ENCODE results near the gene TNIK. TPM values are rescaled to one million over a fixed set of nuclear protein-coding genes. Genes with fewer than 3 reads are reported as not detected.

Gene TNIK
- total RNA-seq, 1 donor from 2014 or later: 33.9 TPM

GRCh38 chr3:171364500-171364899 is 95.7 kb downstream of the TNIK start:
- no peak for DNase-seq (ENCODE audit: low spot score)

DNA sequence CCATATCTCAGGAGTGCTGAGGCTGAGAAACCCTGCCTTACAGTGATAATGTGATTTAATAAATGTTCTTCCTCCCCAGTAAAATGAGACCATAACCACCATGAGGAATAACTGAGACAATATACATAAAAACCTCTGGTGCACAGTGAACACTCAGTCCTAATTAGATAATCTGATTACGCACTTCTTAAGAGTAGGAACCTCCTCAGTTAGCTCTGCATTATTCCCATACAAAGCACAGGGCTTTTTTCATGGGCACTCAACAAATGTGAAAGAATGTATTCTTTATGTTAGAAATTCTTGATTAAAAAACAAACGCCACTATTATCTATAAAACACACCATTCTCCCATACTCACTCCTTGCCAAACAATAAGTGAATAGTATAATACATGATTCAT is 97.0 kb downstream of the TNIK start:
- DNase-seq (ENCODE audit: low spot score): no peak

DNA sequence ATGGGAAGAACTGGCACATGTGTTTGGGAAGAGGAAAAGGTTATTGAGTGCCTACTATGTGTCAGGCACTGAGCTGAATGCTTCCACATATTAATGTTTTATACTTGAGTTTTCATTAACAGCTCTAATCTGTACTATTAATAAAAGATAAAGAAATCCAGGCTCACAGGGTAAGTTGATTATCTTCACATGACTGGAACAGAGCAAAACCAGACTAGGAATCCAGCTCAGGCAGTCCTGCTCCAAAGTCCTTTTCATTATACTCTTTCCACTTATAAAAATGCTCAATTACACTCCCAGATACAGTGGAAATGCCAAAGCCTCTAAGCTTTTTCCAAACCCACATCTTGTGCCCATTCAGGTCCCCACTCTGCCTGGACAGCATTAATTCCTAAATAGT is 97.6 kb downstream of the TNIK start:
- DNase-seq (ENCODE audit: low spot score): no peak

DNA sequence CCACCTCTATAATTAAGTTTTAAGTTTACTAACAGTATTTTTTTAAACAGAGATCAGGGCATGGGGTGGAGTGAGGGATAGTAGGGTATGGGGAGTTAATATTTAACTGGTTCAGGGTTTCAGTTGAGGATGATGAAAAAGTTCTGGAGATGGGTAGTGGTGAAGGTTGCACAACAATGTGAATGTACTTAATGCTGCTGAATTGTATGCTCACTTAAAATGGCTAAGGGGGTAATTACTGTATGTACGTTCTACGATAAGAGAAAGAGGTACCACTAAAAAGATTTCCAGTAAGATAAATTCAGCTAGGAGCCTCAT is 101.4 kb downstream of the TNIK start:
- DNase-seq (ENCODE audit: low spot score): no peak

GRCh38 chr3:171358181-171358880 is 101.9 kb downstream of the TNIK start:
- DNase-seq (ENCODE audit: low spot score): no peak

DNA sequence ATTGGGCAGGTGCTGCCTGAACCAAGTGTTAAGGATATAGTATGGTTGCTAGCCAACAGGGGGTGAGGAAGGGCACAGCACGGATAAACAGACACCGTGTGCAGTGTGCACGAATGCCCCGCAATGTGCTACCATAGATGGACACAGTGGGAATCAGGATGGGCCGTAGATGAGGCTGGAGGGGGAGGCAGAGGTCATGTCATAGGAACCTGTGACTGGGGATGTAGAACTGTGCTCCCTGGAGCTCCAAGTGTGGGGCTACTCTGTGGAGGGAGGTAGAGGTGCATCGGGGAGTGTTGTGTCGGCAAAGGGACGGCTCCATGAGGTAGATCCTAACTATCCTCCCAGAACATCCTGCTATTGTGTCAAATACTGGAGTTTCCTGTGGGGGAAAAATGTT is 102.5 kb downstream of the TNIK start:
- no peak for DNase-seq (ENCODE audit: low spot score)

DNA sequence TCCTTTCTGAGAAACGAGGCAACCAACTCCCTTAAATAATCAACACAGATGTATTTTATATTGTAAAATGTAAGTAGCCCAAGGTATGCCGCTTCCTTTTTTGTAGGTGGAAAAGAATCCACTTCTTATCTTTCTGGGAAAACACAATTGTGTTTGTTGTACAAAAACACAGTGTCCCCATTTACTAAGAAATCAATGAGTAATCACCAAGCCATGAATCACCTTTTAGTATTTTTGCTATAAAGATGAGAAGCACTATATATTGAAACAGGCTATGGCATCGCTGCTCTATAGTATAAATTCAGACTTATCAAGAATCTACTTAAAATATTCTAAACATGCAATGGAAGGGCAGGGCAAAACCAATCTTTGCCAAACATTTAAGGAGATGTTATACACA is 104.0 kb downstream of the TNIK start:
- no peak for DNase-seq (ENCODE audit: low spot score)

DNA sequence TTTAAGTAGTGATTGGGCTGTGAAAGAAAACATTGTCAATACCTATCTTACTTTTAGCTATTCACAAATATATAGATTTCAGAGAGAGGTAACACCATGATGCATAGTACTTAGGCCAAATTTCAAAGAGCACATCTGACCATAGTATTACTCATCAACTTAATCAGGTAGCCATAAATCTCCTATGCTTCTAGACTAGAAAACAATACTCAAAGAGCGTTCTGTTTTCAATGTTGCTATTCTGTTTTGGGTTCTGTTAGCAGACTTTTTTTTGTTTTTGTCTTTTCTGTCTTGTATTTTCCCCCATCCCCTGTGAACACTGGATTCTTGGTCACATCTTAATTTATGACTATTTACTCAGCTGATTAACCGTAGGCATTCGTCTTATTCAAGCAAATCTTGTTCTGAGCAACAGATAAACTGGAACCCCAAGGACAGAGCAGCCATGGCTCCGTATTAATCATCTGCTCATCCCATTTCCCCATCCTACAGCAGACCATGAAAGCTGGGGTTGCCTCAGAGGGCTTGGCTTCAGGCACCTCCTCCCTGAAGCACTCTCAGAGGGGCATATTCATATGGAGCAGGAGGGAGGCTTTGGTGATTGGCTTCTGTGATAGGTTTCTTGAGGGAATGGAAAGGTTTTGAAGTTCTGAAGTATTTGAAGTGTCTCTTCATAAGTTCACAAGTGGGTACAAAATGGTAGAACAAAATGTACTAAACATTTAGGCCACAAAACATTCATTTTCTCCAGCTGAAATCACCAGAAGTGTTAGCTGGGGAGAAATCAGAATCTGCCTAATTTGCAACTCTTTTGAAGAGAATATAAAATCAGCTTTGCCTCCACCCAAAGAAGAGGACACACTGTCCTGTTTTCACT is 105.3 kb downstream of the TNIK start:
- DNase-seq (ENCODE audit: low spot score): no peak

- DNase-seq (ENCODE audit: low spot score): no peak
Observed at GRCh38 chr3:171354049-171354705, 106.0 kb downstream of the TNIK start.

- DNase-seq (ENCODE audit: low spot score): no peak
Observed at GRCh38 chr3:171353423-171353822, 106.8 kb downstream of the TNIK start.

- no peak for DNase-seq (ENCODE audit: low spot score)
Observed at GRCh38 chr3:171352387-171352935, 107.7 kb downstream of the TNIK start.

GRCh38 chr3:171351676-171352075 is 108.5 kb downstream of the TNIK start:
- no peak for DNase-seq (ENCODE audit: low spot score)

DNA sequence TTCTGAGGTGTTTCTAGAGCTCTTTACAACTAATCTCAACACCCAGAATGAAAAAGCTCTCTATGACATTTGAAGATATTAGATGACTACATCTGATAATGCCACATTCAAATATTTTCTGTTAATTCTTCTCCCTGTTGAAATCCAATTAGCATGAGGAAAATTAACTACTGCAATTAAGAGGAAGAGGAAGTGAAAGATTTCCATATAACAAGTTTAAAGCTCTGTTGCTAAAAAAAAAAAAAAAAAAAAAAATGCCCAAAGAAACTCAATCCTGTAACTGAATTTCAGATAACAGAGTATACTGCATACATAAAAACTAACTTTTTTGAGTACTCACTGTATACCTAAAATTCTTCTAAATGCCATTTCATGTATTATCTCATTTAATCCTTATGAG is 109.8 kb downstream of the TNIK start:
- DNase-seq (ENCODE audit: low spot score): no peak

GRCh38 chr3:171349392-171349791 is 110.8 kb downstream of the TNIK start:
- no peak for DNase-seq (ENCODE audit: low spot score)

DNA sequence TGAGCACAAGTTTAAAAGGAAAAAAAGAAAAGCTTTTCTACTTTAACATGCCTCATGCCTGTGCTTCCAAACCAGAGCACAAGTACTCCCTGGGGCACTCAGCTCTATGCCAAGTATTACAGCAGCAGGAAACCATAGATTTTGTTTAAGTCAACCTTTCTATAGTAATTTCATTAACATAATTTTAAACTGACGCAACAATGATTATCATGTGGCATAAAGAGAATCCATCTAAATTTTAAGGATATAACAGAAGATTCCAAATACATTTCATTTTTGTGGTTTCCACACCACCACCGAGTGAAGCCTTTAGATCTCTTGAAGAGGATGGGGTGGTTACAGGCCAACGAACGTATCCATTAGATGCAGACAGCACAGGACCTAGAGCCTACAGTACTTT is 112.1 kb downstream of the TNIK start:
- no peak for DNase-seq (ENCODE audit: low spot score)

- no peak for DNase-seq (ENCODE audit: low spot score)
Observed at GRCh38 chr3:171347301-171348039, 112.7 kb downstream of the TNIK start.

- no peak for DNase-seq (ENCODE audit: low spot score)
Observed at GRCh38 chr3:171346582-171347300, 113.5 kb downstream of the TNIK start.

- DNase-seq (ENCODE audit: low spot score): no peak
Observed at GRCh38 chr3:171346019-171346418, 114.2 kb downstream of the TNIK start.

GRCh38 chr3:171345107-171345843 is 114.9 kb downstream of the TNIK start:
- no peak for DNase-seq (ENCODE audit: low spot score)

- no peak for DNase-seq (ENCODE audit: low spot score)
Observed at GRCh38 chr3:171343693-171344092, 116.5 kb downstream of the TNIK start.
